ENCODE results near the gene AP2A1.

AP2A1 gene

GRCh38 chr19:49766007-49766929, 533 bp upstream of the AP2A1 start:
- DNase-seq = peak; percentile 100

- peak; percentile 11 for DNase-seq
These were observed 580 bp downstream of the AP2A1 start for GRCh38 chr19:49767381-49767780.

GRCh38 chr19:49767967-49768581, 1.3 kb downstream of the AP2A1 start:
- no peak for DNase-seq

GRCh38 chr19:49770529-49770928, 3.7 kb downstream of the AP2A1 start:
- no peak for DNase-seq

GRCh38 chr19:49771674-49772139, 4.9 kb downstream of the AP2A1 start:
- DNase-seq = no peak

- DNase-seq = no peak
These were observed 6.1 kb downstream of the AP2A1 start for GRCh38 chr19:49772850-49773432.

- no peak for DNase-seq
These were observed 7.0 kb downstream of the AP2A1 start for GRCh38 chr19:49773663-49774350.

- DNase-seq = no peak
These were observed 8.2 kb downstream of the AP2A1 start for GRCh38 chr19:49774969-49775368.

- DNase-seq = no peak
These were observed 9.1 kb downstream of the AP2A1 start for GRCh38 chr19:49775742-49776370.

- DNase-seq = no peak
These were observed 9.6 kb downstream of the AP2A1 start for GRCh38 chr19:49776371-49776764.

GRCh38 chr19:49779731-49780555, 13.1 kb downstream of the AP2A1 start:
- peak; percentile 66 for DNase-seq

- DNase-seq = no peak
These were observed 14.1 kb downstream of the AP2A1 start for GRCh38 chr19:49780861-49781260.

GRCh38 chr19:49781394-49781793, 14.6 kb downstream of the AP2A1 start:
- DNase-seq = peak; percentile 7

GRCh38 chr19:49782515-49782914, 15.7 kb downstream of the AP2A1 start:
- DNase-seq = no peak

- DNase-seq = no peak
These were observed 19.6 kb downstream of the AP2A1 start for GRCh38 chr19:49786376-49786820.

- DNase-seq = no peak
These were observed 20.9 kb downstream of the AP2A1 start for GRCh38 chr19:49787746-49788145.

- no peak for DNase-seq
These were observed 22.1 kb downstream of the AP2A1 start for GRCh38 chr19:49788857-49789256.

- no peak for DNase-seq
These were observed 24.1 kb downstream of the AP2A1 start for GRCh38 chr19:49790866-49791265.

GRCh38 chr19:49791776-49792445, 25.1 kb downstream of the AP2A1 start:
- DNase-seq = no peak

- no peak for DNase-seq
These were observed 26.2 kb downstream of the AP2A1 start for GRCh38 chr19:49792829-49793560.

GRCh38 chr19:49793561-49793840, 26.7 kb downstream of the AP2A1 start:
- peak; percentile 5 for DNase-seq

Data from inflammatory macrophage treated with lipopolysaccharide for 4 hours (primary cell).